IPS-11a (cell line): ENCODE data around the gene LRP1B.

Source experiments
- H3K4me3 ChIP-seq: one replicate; pipeline ENCODE4 v1.5.1; 2013; ENCODE audit warnings: low read depth, low read length, control low read depth

LRP1B gene

GRCh38 chr2:141703501-141703900, 427.3 kb downstream of the LRP1B start:
- no peak overlapping the region for H3K4me3 ChIP-seq

DNA sequence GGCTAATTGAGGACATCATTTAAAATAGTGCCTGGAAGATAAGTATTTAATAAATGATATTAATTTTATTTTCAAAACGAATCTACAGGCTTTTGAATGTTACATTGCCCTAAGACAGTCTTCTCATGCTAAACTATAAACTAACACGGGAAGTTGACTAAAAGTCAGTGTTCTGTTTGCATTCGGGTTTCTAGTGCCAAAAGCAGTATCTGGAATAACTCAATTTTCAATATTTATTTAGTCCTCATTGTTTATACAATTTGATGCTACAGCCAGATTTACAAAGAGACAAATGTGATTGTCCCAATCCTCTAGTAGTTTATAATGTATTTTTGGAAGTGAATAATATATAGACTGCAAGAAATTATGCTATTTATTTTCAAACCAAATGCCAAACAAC, 429.2 kb downstream of the LRP1B start:
- no peak overlapping the region for H3K4me3 ChIP-seq

DNA sequence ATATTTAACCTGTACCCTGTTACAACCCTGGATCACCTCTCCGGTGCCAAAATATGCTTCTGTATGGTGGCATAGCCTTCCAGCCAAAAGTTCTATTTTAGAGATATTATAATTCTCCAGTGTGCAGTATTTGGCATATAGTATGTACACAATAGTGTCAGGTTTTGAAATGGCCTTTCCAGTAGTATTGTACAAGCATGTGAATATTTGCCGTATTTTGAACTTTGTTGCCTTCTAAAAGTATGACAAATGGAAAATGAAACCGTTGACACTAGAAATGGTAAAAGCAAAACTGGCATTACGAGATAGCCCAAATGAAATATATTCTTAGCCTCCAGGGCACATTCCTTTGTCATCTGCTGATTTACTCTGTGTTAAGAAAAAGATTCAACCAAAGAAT, 431.2 kb downstream of the LRP1B start:
- H3K4me3 ChIP-seq: no peak overlapping the region

DNA sequence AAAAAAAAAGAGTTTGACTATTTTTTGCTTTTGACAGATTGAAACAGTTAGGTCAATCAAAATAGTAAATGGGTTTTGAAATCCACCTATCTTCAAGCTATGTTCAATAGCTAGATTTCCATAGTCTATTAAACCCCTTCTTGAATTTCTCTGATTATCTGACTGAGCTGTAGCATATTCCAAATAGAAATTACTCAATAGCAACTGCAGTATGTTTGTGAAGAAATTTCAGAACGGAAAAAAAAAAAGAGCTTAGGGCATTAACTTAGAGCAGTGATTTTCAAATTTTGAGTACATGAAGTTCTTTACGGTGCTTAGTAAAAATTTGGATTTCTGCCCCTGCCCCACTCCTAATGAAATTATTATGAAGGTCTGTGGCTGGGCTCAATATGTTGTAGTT, 432.3 kb downstream of the LRP1B start:
- no peak overlapping the region for H3K4me3 ChIP-seq

GRCh38 chr2:141697035-141697434, 433.8 kb downstream of the LRP1B start:
- H3K4me3 ChIP-seq: no peak overlapping the region

DNA sequence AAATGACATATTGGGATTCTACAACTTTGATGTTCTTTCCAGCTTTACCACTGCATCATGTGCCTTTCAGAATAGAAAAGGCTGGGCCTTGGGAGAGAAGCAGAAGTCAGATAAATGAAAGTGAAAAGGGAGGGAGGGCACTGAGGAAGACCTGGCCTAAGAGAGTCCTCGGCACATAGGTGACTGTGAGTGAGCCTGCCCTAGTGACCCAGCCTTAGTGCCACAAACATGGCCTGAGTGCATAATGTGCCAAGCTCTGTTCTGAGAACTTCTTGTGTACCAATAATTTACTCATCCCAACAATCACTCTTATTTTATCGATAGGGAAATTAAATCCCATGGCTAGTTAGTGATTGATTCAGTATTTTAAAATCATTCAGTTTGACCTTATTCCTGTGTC, 436.6 kb downstream of the LRP1B start:
- H3K4me3 ChIP-seq: no peak overlapping the region

GRCh38 chr2:141692829-141693228, 438.0 kb downstream of the LRP1B start:
- H3K4me3 ChIP-seq: no peak overlapping the region

GRCh38 chr2:141676139-141676538, 454.7 kb downstream of the LRP1B start:
- H3K4me3 ChIP-seq: no peak overlapping the region

GRCh38 chr2:141666191-141666590, 464.6 kb downstream of the LRP1B start:
- no peak overlapping the region for H3K4me3 ChIP-seq

GRCh38 chr2:141660232-141660631, 470.6 kb downstream of the LRP1B start:
- H3K4me3 ChIP-seq: no peak overlapping the region

DNA sequence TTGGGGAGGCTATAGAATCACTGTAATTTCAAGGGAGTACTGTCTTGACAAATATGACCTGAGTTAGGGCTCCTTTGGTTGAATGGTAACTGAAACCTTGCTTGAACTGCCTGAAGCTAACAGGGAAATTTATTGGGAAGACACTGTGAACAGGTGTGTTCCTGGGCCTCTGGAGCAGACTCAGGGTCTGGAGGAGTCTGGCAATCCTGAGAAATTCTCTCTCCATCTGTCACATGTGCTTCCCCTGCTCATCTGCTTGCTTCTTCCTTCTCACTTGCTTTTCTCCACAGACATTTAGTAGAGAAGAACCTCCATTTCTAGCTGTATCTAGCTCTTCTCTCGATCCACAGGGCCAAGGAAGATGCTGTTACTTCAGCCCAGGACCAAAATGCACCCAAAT, 476.5 kb downstream of the LRP1B start:
- no peak overlapping the region for H3K4me3 ChIP-seq

DNA sequence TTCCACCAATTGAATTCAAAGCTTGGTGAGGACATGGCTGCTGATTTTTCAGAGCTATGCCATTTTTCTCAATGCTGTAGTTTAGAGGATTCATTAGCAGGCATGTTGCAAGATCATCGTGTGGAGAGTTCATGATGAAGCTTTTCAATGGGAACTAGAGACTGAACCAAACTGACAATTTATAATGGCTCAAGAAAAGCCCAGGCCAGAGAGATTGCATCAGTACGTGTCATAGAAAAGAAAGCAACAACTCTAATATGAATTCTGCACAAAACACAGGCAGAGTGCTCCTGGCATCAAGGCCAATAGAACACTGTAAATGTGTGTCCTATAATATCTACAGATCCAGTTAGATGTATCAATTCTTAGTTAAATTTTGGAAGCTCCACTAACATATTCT, 477.6 kb downstream of the LRP1B start:
- no peak overlapping the region for H3K4me3 ChIP-seq

GRCh38 chr2:141652308-141652707, 478.5 kb downstream of the LRP1B start:
- H3K4me3 ChIP-seq: no peak overlapping the region

- H3K4me3 ChIP-seq: no peak overlapping the region
Observed at GRCh38 chr2:141647353-141647752, 483.5 kb downstream of the LRP1B start.

GRCh38 chr2:141641462-141641861, 489.4 kb downstream of the LRP1B start:
- H3K4me3 ChIP-seq: no peak overlapping the region

DNA sequence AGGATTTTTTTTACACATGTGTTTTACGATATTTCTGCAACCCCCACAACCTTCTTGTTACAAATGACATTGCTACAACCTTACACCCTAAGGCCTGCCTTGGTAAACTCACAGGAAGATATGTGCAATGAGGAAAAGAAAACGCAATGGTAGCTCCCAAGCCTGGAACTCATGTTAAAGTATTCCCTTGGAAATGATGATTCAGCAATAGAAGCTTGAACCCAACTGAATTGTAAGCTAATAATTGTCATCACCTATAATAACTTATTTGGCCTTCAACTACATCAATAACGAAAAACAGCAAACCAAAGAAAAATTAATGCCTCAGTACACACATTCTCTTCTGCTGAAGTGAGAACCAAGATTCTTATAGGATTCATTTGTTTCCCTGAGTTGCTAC, 491.0 kb downstream of the LRP1B start:
- no peak overlapping the region for H3K4me3 ChIP-seq

DNA sequence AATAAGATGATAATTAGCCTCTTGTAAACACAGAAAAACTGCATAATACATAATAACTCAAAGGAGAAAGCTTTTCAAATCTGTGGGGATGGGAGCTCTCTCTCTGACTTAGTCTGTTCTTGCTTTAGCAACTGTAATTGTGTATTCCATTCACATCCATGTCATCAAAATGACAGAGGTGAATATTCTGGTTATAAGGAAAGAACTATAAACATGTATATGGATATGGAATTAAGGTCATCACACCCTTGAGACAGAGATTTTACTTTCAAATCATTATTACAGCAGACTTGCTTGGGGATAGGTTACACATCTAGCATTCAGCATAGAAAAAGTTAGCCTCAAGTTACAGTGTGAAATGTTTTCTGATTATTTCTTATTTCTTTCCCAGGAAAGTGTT, 497.7 kb downstream of the LRP1B start:
- H3K4me3 ChIP-seq: no peak overlapping the region

DNA sequence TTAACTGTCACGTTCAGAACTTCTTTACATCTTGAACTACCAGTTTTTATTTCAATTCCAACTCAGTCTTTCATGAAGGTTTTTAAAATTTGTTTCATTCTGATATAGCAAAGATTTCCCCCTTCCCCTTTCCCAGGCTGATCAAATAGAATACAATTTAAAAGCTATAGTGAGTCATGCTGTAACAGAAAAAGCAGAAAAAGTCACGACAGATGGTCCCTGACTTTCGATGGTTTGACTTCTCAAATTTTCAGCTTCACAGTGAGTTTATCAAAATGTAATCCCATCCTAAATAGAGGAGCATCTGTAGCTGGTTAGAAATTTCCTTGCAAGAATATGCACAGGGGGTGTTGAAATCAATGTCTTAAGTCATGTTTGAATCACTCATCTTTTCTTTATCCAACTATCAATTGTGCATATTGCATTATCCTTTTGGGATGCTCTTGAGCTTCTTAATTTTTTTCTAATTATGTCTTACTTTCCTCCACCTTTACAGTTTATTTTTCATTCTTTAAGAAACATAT, 500.3 kb downstream of the LRP1B start:
- no peak overlapping the region for H3K4me3 ChIP-seq

- H3K4me3 ChIP-seq: no peak overlapping the region
Observed at GRCh38 chr2:141620372-141620771, 510.4 kb downstream of the LRP1B start.

GRCh38 chr2:141618457-141618856, 512.4 kb downstream of the LRP1B start:
- no peak overlapping the region for H3K4me3 ChIP-seq

DNA sequence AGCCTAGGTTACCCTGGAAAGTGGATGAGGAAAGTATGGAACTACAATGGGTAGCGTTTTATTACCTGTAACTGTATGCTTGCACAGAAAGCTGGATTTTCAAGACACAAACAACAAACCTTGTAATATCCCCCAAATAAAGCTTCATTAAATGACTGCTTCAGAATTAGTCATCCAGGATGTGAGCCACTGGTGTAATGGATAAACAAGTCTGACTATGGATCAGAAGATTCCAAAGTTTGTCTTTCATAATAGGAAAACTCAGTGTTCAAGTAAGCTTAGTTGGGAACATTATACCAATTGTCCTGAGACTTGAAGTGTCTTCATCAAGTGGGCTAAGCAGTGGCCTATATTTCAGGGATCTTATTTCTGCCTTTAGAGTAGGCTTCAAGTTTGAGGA, 518.8 kb downstream of the LRP1B start:
- no peak overlapping the region for H3K4me3 ChIP-seq

- no peak overlapping the region for H3K4me3 ChIP-seq
Observed at GRCh38 chr2:141611176-141611571, 519.6 kb downstream of the LRP1B start.

DNA sequence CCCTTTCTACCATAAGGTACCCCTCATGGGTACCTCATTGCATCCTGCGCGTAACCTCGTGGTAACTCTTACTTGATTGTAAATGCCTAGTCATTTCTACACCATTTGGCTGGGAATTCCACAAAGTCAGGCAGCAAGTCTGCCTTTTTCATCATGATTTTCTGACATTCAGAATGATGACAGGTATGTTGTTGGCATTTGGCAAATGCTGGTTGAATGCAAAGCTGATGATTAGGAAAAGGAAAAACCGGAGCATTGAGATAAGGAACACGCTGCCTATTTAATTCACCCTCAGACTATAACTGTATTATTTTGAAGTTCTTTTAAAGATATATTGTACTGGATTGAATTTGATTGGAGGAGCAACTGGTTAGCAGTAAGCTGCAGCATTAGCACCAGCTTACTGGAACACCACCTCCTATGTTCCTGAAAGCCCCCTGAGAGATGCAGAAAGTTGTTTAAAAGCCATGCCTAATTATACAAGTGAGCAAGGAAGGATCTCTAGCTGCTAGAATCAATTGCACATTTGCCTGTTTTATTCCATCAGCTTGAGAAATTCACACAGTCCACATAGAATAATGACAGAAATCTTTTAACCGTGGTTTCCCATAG, 520.1 kb downstream of the LRP1B start:
- no peak overlapping the region for H3K4me3 ChIP-seq
